Measurements from ENCODE around the gene HS6ST1. TPM values are rescaled to one million over a fixed set of nuclear protein-coding genes. Genes with fewer than 3 reads are reported as not detected.

Gene HS6ST1
- polyA plus RNA-seq, 1 experiment: 12.9 TPM

GRCh38 chr2:128250229-128251025 is 68.2 kb downstream of the HS6ST1 start:
- POLR2A ChIA-PET: no interaction called here
- no peaks in the 10 kb centered on the region for H3K36me3 ChIP-seq (ENCODE audit: control insufficient read depth, insufficient read depth, low read length)
- H3K27me3 ChIP-seq (ENCODE audit: control insufficient read depth, insufficient read depth, low read length): no peaks in the 10 kb centered on the region
- no peak for DNase-seq (ENCODE audit: low read depth)
- H3K4me3 ChIP-seq (ENCODE audit: low read depth, low read length): no peak overlapping the region
- CTCF ChIA-PET: no interaction called here
- TF ChIP-seq CTCF (IDR thresholded peaks at IDR 0.05; ENCODE audit: insufficient read depth, low read depth, low read length): no peak

DNA sequence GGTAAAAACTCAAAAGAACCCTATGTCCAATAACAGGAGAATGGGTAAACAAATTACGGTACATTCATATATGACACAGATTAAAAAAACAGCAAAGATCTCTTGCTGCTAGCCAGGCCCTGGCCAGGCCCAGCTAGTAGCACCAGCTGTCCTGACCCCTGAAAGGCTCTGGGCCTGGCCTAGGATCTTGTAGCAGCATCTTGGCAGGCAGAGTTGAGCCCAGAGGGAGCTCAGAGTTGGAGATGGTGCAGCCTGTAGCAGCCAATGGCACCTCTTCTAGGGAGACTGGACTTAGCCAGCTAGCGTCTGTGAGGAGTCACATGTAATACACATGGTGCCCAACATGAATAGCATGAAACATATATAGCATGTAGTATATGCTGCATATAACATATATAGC is 69.1 kb downstream of the HS6ST1 start:
- DNase-seq (ENCODE audit: low read depth): no peak
- TF ChIP-seq CTCF (IDR thresholded peaks at IDR 0.05; ENCODE audit: insufficient read depth, low read depth, low read length): no peak
- no peaks in the 10 kb centered on the region for H3K27me3 ChIP-seq (ENCODE audit: control insufficient read depth, insufficient read depth, low read length)
- ChIA-PET POLR2A (no interaction called here), CTCF (no interaction called here)
- H3K4me3 ChIP-seq (ENCODE audit: low read depth, low read length): no peak overlapping the region
- no peaks in the 10 kb centered on the region for H3K36me3 ChIP-seq (ENCODE audit: control insufficient read depth, insufficient read depth, low read length)

- ChIA-PET POLR2A (no interaction called here), CTCF (no interaction called here)
- DNase-seq (ENCODE audit: low read depth): no peak
- Histone ChIP-seq H3K4me3 (ENCODE audit: low read depth, low read length) (no peak overlapping the region), H3K27me3 (ENCODE audit: control insufficient read depth, insufficient read depth, low read length) (peaks cover 9% of the 10 kb centered on the region), H3K36me3 (ENCODE audit: control insufficient read depth, insufficient read depth, low read length) (no peaks in the 10 kb centered on the region)
- TF ChIP-seq CTCF (IDR thresholded peaks at IDR 0.05; ENCODE audit: insufficient read depth, low read depth, low read length): no peak
Observed at GRCh38 chr2:128245813-128246212, 72.9 kb downstream of the HS6ST1 start.

- Histone ChIP-seq H3K27me3 (ENCODE audit: control insufficient read depth, insufficient read depth, low read length) (peaks cover 9% of the 10 kb centered on the region), H3K4me3 (ENCODE audit: low read depth, low read length) (no peak overlapping the region), H3K36me3 (ENCODE audit: control insufficient read depth, insufficient read depth, low read length) (no peaks in the 10 kb centered on the region)
- ChIA-PET POLR2A (no interaction called here), CTCF (interaction anchor here (1.2 kb wide), 1 partner anchor 10 kb away, joined by 3 read pairs; no protein-coding TSS in a partner anchor)
- TF ChIP-seq CTCF (IDR thresholded peaks at IDR 0.05; ENCODE audit: insufficient read depth, low read depth, low read length): no peak
- DNase-seq (ENCODE audit: low read depth): no peak
Observed at GRCh38 chr2:128241896-128242295, 76.8 kb downstream of the HS6ST1 start.

DNA sequence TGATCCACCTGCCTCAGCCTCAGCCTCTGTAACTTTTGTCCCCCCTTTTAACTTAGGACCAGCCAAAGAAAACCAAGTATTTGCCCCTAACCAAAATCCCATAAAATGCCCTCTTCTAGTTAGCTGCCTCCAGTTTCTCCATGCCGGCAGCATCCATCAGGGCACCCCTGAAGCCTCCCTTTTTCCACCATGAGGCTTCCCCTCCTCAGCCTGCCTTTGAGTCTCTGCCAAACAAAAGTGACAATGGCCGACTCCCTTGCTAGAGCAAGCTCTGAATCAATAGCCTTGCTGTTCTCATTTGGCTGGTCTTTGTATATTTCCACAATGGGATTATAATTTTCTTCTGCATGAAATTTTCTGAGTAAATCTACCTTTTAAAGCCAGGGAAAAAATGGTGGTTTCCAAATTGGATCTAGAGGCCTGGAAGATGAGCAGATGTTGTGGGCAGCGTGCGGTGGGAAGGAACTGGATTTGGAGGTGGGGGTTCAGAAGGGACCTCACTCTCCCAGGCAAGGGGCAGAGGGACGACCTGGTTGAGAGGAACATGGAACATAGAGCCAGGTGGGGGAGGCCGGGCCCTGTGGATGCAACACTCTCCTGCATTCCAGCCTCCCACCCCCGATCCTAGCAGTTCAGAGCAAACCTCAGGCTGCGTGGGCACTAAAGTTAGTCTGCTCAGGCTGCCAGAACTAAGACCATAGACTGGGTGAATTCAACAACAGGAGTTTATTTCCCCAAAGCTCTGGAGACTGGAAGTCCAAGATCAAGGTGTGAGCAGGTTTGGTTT is 80.6 kb downstream of the HS6ST1 start:
- DNase-seq (ENCODE audit: low read depth): no peak
- Histone ChIP-seq H3K36me3 (ENCODE audit: control insufficient read depth, insufficient read depth, low read length) (no peaks in the 10 kb centered on the region), H3K4me3 (ENCODE audit: low read depth, low read length) (no peak overlapping the region), H3K27me3 (ENCODE audit: control insufficient read depth, insufficient read depth, low read length) (peaks cover 12% of the 10 kb centered on the region)
- POLR2A ChIA-PET: no interaction called here
- no peak for TF ChIP-seq CTCF (IDR thresholded peaks at IDR 0.05; ENCODE audit: insufficient read depth, low read depth, low read length)
- CTCF ChIA-PET: no interaction called here

Data from BJ (cell line).